Subcutaneous adipose tissue (tissue), 4 donors: ENCODE results near the gene ZNF678. TPM values are rescaled to one million over a fixed set of nuclear protein-coding genes. Genes with fewer than 3 reads are reported as not detected.

Experiments used
- CTCF ChIP-seq: fragments of 450-650 bp; IDR thresholded peaks from one replicate; pipeline ENCODE4 v1.5.1; 2016; ENCODE audit warnings: low read depth, mild to moderate bottlenecking, control low read depth, antibody characterized with exemption, moderate library complexity
- total RNA-seq, 4 donors: library from RNA; depleted of rRNA; stranded (reverse); fragments of >200 nt; gene quantifications; one replicate each; pipeline ENCODE4 v1.1.0, GENCODE V29; 2016

ZNF678 gene
- total RNA-seq, 4 donors from 2014 or later, result 5.4 to 14.0 (median 10.6) TPM

GRCh38 chr1:227613526-227613925, 50.2 kb downstream of the ZNF678 start:
- no peak for TF ChIP-seq CTCF

- TF ChIP-seq CTCF, result no peak
Observed at GRCh38 chr1:227621211-227621610, 57.9 kb downstream of the ZNF678 start.

GRCh38 chr1:227622739-227623475, 59.6 kb downstream of the ZNF678 start:
- no peak for TF ChIP-seq CTCF

GRCh38 chr1:227632325-227632724, 69.0 kb downstream of the ZNF678 start:
- no peak for TF ChIP-seq CTCF

- TF ChIP-seq CTCF, result no peak
Observed at GRCh38 chr1:227635596-227635995, 72.2 kb downstream of the ZNF678 start.

GRCh38 chr1:227654431-227654830, 91.1 kb downstream of the ZNF678 start:
- no peak for TF ChIP-seq CTCF

- TF ChIP-seq CTCF, result no peak
Observed at GRCh38 chr1:227654858-227655752, 91.7 kb downstream of the ZNF678 start.
